ENCODE results near the gene MYOG. TPM values are rescaled to one million over a fixed set of nuclear protein-coding genes. Genes with fewer than 3 reads are reported as not detected.

The MYOG gene
- total RNA-seq, 1 experiment from 2014 or later: not detected

GRCh38 chr1:203098914-203099520 lies 13.2 kb upstream of the MYOG start:
- BruUV-seq (replicated peaks): no TSS peak
- intact Hi-C loops (cut with micrococcal nuclease; ENCODE audit: unreplicated experiment): no loop called here
- CTCF ChIA-PET: interaction anchor here (1.2 kb wide), 1 partner anchor 12 kb away, joined by 3 read pairs; no protein-coding TSS in a partner anchor

DNA sequence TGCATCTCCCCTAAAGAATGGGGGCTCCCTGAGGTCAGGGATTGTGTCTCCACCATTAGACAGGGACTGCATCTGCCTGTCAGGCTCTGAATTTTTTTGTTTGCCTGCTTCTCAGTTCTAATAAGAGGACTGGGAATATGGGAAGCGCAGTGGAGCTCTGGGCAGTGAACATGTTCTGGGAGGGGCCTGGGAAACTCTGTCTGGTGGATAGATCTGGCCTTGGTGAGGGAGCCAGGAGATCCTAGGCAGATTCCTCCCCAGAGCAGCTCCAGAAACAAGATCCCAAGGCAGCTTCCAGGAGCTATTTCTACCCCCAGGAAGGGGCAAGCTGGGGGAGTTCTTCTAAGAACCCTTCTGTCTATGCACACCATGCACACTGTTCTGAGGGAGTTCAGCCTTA lies 12.6 kb upstream of the MYOG start:
- TF ChIP-seq, protein P1, sequence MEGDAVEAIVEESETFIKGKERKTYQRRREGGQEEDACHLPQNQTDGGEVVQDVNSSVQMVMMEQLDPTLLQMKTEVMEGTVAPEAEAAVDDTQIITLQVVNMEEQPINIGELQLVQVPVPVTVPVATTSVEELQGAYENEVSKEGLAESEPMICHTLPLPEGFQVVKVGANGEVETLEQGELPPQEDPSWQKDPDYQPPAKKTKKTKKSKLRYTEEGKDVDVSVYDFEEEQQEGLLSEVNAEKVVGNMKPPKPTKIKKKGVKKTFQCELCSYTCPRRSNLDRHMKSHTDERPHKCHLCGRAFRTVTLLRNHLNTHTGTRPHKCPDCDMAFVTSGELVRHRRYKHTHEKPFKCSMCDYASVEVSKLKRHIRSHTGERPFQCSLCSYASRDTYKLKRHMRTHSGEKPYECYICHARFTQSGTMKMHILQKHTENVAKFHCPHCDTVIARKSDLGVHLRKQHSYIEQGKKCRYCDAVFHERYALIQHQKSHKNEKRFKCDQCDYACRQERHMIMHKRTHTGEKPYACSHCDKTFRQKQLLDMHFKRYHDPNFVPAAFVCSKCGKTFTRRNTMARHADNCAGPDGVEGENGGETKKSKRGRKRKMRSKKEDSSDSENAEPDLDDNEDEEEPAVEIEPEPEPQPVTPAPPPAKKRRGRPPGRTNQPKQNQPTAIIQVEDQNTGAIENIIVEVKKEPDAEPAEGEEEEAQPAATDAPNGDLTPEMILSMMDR (IDR thresholded peaks at IDR 0.05; ENCODE audit: unreplicated experiment): no peak
- DNase-seq: no peak
- intact Hi-C loops (cut with micrococcal nuclease; ENCODE audit: unreplicated experiment): no loop called here
- Mint-ChIP-seq H3K27me3 (ENCODE audit: unreplicated experiment) (peaks cover 86% of the 10 kb centered on the region), H3K27ac (ENCODE audit: unreplicated experiment) (no peak overlapping the region), H3K4me1 (ENCODE audit: low read depth, unreplicated experiment) (no peaks in the 10 kb centered on the region), H3K36me3 (ENCODE audit: insufficient read depth, unreplicated experiment) (no peaks in the 10 kb centered on the region), H3K9me3 (ENCODE audit: low read depth, unreplicated experiment) (peaks cover 12% of the 10 kb centered on the region), H3K4me3 (ENCODE audit: low read depth, unreplicated experiment) (no peak overlapping the region)
- CTCF ChIA-PET: interaction anchor here (1.2 kb wide), 1 partner anchor 12 kb away, joined by 3 read pairs; no protein-coding TSS in a partner anchor
- BruUV-seq (replicated peaks): no TSS peak

More at GRCh38 chr1:203098914-203099520, 13.2 kb upstream of the MYOG start:
- H3K36me3 Mint-ChIP-seq (ENCODE audit: insufficient read depth, unreplicated experiment): no peaks in the 10 kb centered on the region
- H3K27me3 Mint-ChIP-seq (ENCODE audit: unreplicated experiment): peaks cover 85% of the 10 kb centered on the region
- TF ChIP-seq, protein P1 (IDR thresholded peaks at IDR 0.05; ENCODE audit: unreplicated experiment): no peak
- H3K4me3 Mint-ChIP-seq (ENCODE audit: low read depth, unreplicated experiment): no peak overlapping the region
- H3K27ac Mint-ChIP-seq (ENCODE audit: unreplicated experiment): no peak overlapping the region
- no peak for DNase-seq
- H3K4me1 Mint-ChIP-seq (ENCODE audit: low read depth, unreplicated experiment): no peaks in the 10 kb centered on the region
- peaks cover 12% of the 10 kb centered on the region for H3K9me3 Mint-ChIP-seq (ENCODE audit: low read depth, unreplicated experiment)

DNA sequence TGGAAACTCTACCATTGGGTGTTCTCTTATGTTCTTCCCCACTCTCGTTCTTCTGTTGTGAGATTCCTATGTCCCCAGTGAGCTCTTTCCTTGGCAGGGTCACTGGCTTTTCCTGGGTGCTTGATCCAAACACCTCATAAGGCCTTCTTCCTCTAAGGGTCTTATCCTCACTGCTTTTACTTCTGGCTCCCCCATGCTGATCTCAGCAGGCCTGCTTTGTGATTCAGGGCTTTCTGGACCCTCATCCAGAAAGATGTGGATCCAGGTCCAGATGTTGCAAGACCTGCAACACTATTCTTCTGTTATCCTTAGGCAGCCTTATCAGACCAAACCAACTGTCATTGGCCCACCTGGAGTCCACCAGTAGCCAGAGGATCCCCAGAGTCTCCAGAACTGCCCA lies 11.2 kb upstream of the MYOG start:
- no peak overlapping the region for H3K4me3 Mint-ChIP-seq (ENCODE audit: low read depth, unreplicated experiment)
- no TSS peak for BruUV-seq (replicated peaks)
- DNase-seq: no peak
- no peaks in the 10 kb centered on the region for H3K4me1 Mint-ChIP-seq (ENCODE audit: low read depth, unreplicated experiment)
- peaks cover 91% of the 10 kb centered on the region for H3K27me3 Mint-ChIP-seq (ENCODE audit: unreplicated experiment)
- H3K36me3 Mint-ChIP-seq (ENCODE audit: insufficient read depth, unreplicated experiment): no peaks in the 10 kb centered on the region
- peaks cover 12% of the 10 kb centered on the region for H3K9me3 Mint-ChIP-seq (ENCODE audit: low read depth, unreplicated experiment)
- TF ChIP-seq, protein P1 (IDR thresholded peaks at IDR 0.05; ENCODE audit: unreplicated experiment): no peak
- intact Hi-C loops (cut with micrococcal nuclease; ENCODE audit: unreplicated experiment): no loop called here
- CTCF ChIA-PET: no interaction called here
- H3K27ac Mint-ChIP-seq (ENCODE audit: unreplicated experiment): no peak overlapping the region

DNA sequence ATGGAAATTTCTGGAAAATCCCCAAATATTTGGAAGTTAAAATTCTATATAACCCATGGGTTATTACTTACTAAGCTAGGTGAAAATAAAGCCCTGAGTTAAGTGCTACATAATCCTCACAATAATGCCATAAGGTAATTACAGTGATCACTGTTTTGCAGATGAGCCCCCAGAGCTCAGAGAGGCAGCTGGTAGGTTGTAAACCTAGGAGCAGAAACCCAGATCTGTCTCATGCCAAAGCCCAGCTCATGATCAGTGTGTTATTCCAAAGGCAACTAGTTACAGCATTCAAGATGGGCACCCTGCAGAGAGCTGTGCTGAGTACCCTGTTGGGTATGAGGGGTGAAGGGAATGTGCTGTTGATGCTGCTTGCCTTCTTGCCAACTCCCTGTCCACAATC lies 10.8 kb upstream of the MYOG start:
- H3K36me3 Mint-ChIP-seq (ENCODE audit: insufficient read depth, unreplicated experiment): no peaks in the 10 kb centered on the region
- CTCF ChIA-PET: no interaction called here
- H3K4me1 Mint-ChIP-seq (ENCODE audit: low read depth, unreplicated experiment): no peaks in the 10 kb centered on the region

More for the DNA sequence above, 10.8 kb upstream of the MYOG start:
- TF ChIP-seq, protein P1 (IDR thresholded peaks at IDR 0.05; ENCODE audit: unreplicated experiment): no peak
- H3K27ac Mint-ChIP-seq (ENCODE audit: unreplicated experiment): no peak overlapping the region
- BruUV-seq (replicated peaks): no TSS peak
- H3K27me3 Mint-ChIP-seq (ENCODE audit: unreplicated experiment): peaks cover 96% of the 10 kb centered on the region
- no peak for DNase-seq
- no peak overlapping the region for H3K4me3 Mint-ChIP-seq (ENCODE audit: low read depth, unreplicated experiment)
- intact Hi-C loops (cut with micrococcal nuclease; ENCODE audit: unreplicated experiment): no loop called here
- peaks cover 12% of the 10 kb centered on the region for H3K9me3 Mint-ChIP-seq (ENCODE audit: low read depth, unreplicated experiment)
